HCT116 (cell line): ENCODE measurements around the gene IFT122. TPM values are rescaled to one million over a fixed set of nuclear protein-coding genes. Genes with fewer than 3 reads are reported as not detected.

Source experiments
- ATAC-seq: fragments of 200-7000 bp; cut with Tn5 transposase; 2 replicates; pipeline ENCODE4 v1.9.1; 2020; ENCODE audit warnings: mild to moderate bottlenecking, moderate library complexity
- BruUV-seq: library from RNA; stranded (reverse); fragments of 400-500 nt; replicated peaks from 2 replicates; lab custom pipeline; 2021; lab: Mats Ljungman, UMichigan
- CTCF ChIA-PET: fragments of 300-600 bp; sonication (Branson Sonifier 250); formaldehyde crosslinking; loops from one replicate; lab custom pipeline; 2021; ENCODE audit warnings: antibody characterized with exemption; lab: Charles Lee
- POLR2A ChIA-PET: fragments of 300-600, 350-600 bp; sonication (Branson Sonifier 250); formaldehyde crosslinking; loops from one replicate; lab custom pipeline; 2021; ENCODE audit warnings: antibody characterized with exemption; lab: Charles Lee
- RAD21 ChIA-PET, 2 experiments: fragments of 300-600 bp; sonication (Branson Sonifier 250); formaldehyde crosslinking; loops; one replicate each; lab custom pipeline; 2023; ENCODE audit warnings: low total read pairs in 2 of 2; ENCODE audit not compliant: uncharacterized antibody in 2 of 2, unreplicated experiment in 2 of 2, low non-redundant PET in 1 of 2; lab: Charles Lee
- DNase-seq: peaks from one replicate; pipeline ENCODE4 v3.0.0-alpha.2; 2010; ENCODE audit warnings: low read depth, low spot score
- H2AFZ ChIP-seq: fragments of 200-600 bp; shearing (Covaris generic), sonication (generic); 2 replicates; pipeline ENCODE4 v1.6.1; 2017; ENCODE audit warnings: low read depth, mixed run types, mixed read lengths, antibody characterized with exemption, low read length; ENCODE audit not compliant: poor library complexity, severe bottlenecking
- H3K27ac ChIP-seq: 2 replicates; pipeline ENCODE4 v1.5.1; 2012; ENCODE audit warnings: low read depth, low read length
- H3K27me3 ChIP-seq: fragments of 200-600 bp; sonication (generic); 2 replicates; pipeline ENCODE4 v1.6.1; 2016; ENCODE audit warnings: mixed run types, low read length, mixed read lengths; ENCODE audit not compliant: insufficient read depth
- H3K36me3 ChIP-seq, 2 experiments: fragments of 200-500 bp in 1 of 2; fragments of 200-600 bp in 1 of 2; sonication (Bioruptor generic) in 1 of 2; sonication (generic) in 1 of 2; 2 replicates each; pipeline versions ENCODE4 v1.5.1 to v1.6.1; 2014 to 2016; ENCODE audit warnings: low read length in 2 of 2, inconsistent platforms in 1 of 2, mixed read lengths in 1 of 2, mixed run types in 1 of 2; ENCODE audit not compliant: insufficient read depth in 2 of 2, control insufficient read depth in 1 of 2
- H3K4me1 ChIP-seq, 2 experiments: fragments of 200-600 bp in 1 of 2; sonication (generic) in 1 of 2; 2 replicates each; pipeline versions ENCODE4 v1.5.1 to v1.6.1; 2012 to 2017; ENCODE audit warnings: low read length in 2 of 2, inconsistent platforms in 1 of 2, mild to moderate bottlenecking in 1 of 2, mixed read lengths in 1 of 2, mixed run types in 1 of 2, moderate library complexity in 1 of 2; ENCODE audit not compliant: insufficient read depth in 2 of 2, control insufficient read depth in 1 of 2
- H3K4me2 ChIP-seq: fragments of 200-600 bp; sonication (generic); 2 replicates; pipeline ENCODE4 v1.6.1; 2017; ENCODE audit warnings: mixed run types, low read length, mixed read lengths
- H3K4me3 ChIP-seq, 2 experiments: fragments of 200-600 bp in 1 of 2; sonication (generic) in 1 of 2; replicated peaks in 1 of 2; 2 replicates each; pipeline ENCODE4 v1.5.1; 2011 to 2016; ENCODE audit warnings: low read length in 2 of 2, control low read depth in 1 of 2, low read depth in 1 of 2, mild to moderate bottlenecking in 1 of 2, mixed read lengths in 1 of 2, mixed run types in 1 of 2
- H3K79me2 ChIP-seq: fragments of 200-600 bp; sonication (generic); 2 replicates; pipeline ENCODE4 v1.6.1; 2017; ENCODE audit warnings: mild to moderate bottlenecking, mixed run types, low read length, moderate library complexity, mixed read lengths; ENCODE audit not compliant: insufficient read depth
- H3K9ac ChIP-seq: fragments of 200-600 bp; sonication (generic); 2 replicates; pipeline ENCODE4 v1.6.1; 2016; ENCODE audit warnings: low read length, mixed read lengths
- H3K9me2 ChIP-seq: fragments of 200-600 bp; sonication (generic), shearing (Covaris generic); 2 replicates; pipeline ENCODE4 v1.6.1; 2017; ENCODE audit warnings: mixed run types, mild to moderate bottlenecking, moderate library complexity; ENCODE audit not compliant: insufficient read depth
- H3K9me3 ChIP-seq, 2 experiments: fragments of 200-500 bp in 1 of 2; fragments of 200-600 bp in 1 of 2; sonication (Bioruptor generic) in 1 of 2; sonication (generic) in 1 of 2; 2 replicates each; pipeline ENCODE4 v1.6.1; 2014 to 2017; ENCODE audit warnings: low read length in 2 of 2, mixed read lengths in 2 of 2, inconsistent platforms in 1 of 2, low read depth in 1 of 2, mild to moderate bottlenecking in 1 of 2, mixed run types in 1 of 2, moderate library complexity in 1 of 2; ENCODE audit not compliant: control insufficient read depth in 1 of 2, insufficient read depth in 1 of 2
- H4K20me1 ChIP-seq: fragments of 200-600 bp; sonication (generic), shearing (Covaris generic); 2 replicates; pipeline ENCODE4 v1.6.1; 2017; ENCODE audit warnings: mixed run types, mild to moderate bottlenecking, moderate library complexity; ENCODE audit not compliant: insufficient read depth
- ATF3 ChIP-seq: IDR thresholded peaks from 2 replicates; pipeline ENCODE4 v1.6.1; 2012
- CEBPB ChIP-seq: IDR thresholded peaks from 2 replicates; pipeline ENCODE4 v1.6.1; 2012; ENCODE audit warnings: low read depth
- CTCF ChIP-seq, 3 experiments: fragments of 200-600 bp in 1 of 3; sonication (generic) in 1 of 3; IDR thresholded peaks in 2 of 3; conservative IDR thresholded peaks in 1 of 3; 2 replicates each; pipeline ENCODE4 v1.5.1; 2012 to 2017; ENCODE audit warnings: low read depth in 2 of 3, low read length in 2 of 3, antibody characterized with exemption in 1 of 3, borderline replicate concordance in 1 of 3, control low read depth in 1 of 3, mild to moderate bottlenecking in 1 of 3, mixed read lengths in 1 of 3, mixed run types in 1 of 3, moderate library complexity in 1 of 3; ENCODE audit not compliant: insufficient read depth in 1 of 3
- EGR1 ChIP-seq: IDR thresholded peaks from 2 replicates; pipeline ENCODE4 v1.6.1; 2012; ENCODE audit warnings: low read depth
- EZH2 ChIP-seq: fragments of 200-600 bp; sonication (generic); IDR thresholded peaks from 2 replicates; pipeline ENCODE4 v1.6.1; 2017; ENCODE audit warnings: antibody characterized with exemption, mixed run types
- FOSL1 ChIP-seq: IDR thresholded peaks from 2 replicates; pipeline ENCODE4 v1.6.1; 2012; ENCODE audit warnings: low read depth
- JUND ChIP-seq: IDR thresholded peaks from 2 replicates; pipeline ENCODE4 v1.6.1; 2012
- POLR2AphosphoS5 ChIP-seq: IDR thresholded peaks from 2 replicates; pipeline ENCODE4 v1.6.1; 2011; ENCODE audit warnings: mild to moderate bottlenecking, low read depth, low read length, moderate library complexity
- SIN3A ChIP-seq: IDR thresholded peaks from 2 replicates; pipeline ENCODE4 v1.6.1; 2012; ENCODE audit warnings: low read depth
- SP1 ChIP-seq: IDR thresholded peaks from 2 replicates; pipeline ENCODE4 v1.6.1; 2012; ENCODE audit warnings: low read depth
- SRF ChIP-seq: IDR thresholded peaks from 2 replicates; pipeline ENCODE4 v1.6.1; 2012; ENCODE audit warnings: low read depth
- TCF7L2 ChIP-seq: IDR thresholded peaks from 2 replicates; pipeline ENCODE4 v1.7.0; 2011; ENCODE audit warnings: borderline replicate concordance, inconsistent platforms; ENCODE audit not compliant: insufficient read depth, insufficient read length; ENCODE audit errors: extremely low read depth
- YY1 ChIP-seq: IDR thresholded peaks from 2 replicates; pipeline ENCODE4 v1.6.1; 2011; ENCODE audit warnings: low read length, low read depth, moderate library complexity, mild to moderate bottlenecking; ENCODE audit not compliant: insufficient replicate concordance; ENCODE audit errors: extremely low read depth
- ZFX ChIP-seq: fragments of 450-650 bp; IDR thresholded peaks from 2 replicates; pipeline ENCODE4 v1.6.1; 2017
- intact Hi-C: fragments of 100-400 bp; cut with micrococcal nuclease; formaldehyde crosslinking; loops from 2 replicates; pipeline ENCODE4 v1.10.0; 2022
- total RNA-seq: library from RNA; stranded (reverse); gene quantifications from one replicate; pipeline ENCODE4 v1.2.1, GENCODE V29; 2021; ENCODE audit not compliant: unreplicated experiment

IFT122 gene
- total RNA-seq, 1 experiment from 2014 or later = 21.4 TPM

GRCh38 chr3:129432036-129432435, 8.0 kb upstream of the IFT122 start:
- no peak overlapping the region for H3K4me3 ChIP-seq
- no peaks in the 10 kb centered on the region for H3K4me1 ChIP-seq
- H3K9me3 ChIP-seq = no peaks in the 10 kb centered on the region
- CTCF ChIA-PET = no interaction called here
- no peaks in the 10 kb centered on the region for H3K27me3 ChIP-seq
- no peak overlapping the region for H3K9ac ChIP-seq
- H2AFZ ChIP-seq = no peak overlapping the region
- no peak overlapping the region for H3K4me2 ChIP-seq
- TF ChIP-seq ZFX (no peak), SP1 (no peak), SIN3A (no peak), POLR2AphosphoS5 (no peak), CEBPB (no peak)
- TF ChIP-seq, all 23 proteins: peak for 0
- RAD21 ChIA-PET = no interaction called here
- POLR2A ChIA-PET = no interaction called here
- Histone ChIP-seq H4K20me1 (no peaks in the 10 kb centered on the region), H3K27ac (no peak overlapping the region), H3K79me2 (peaks cover 16% of the 10 kb centered on the region), H3K9me2 (no peaks in the 10 kb centered on the region), H3K36me3 (peaks cover 53% of the 10 kb centered on the region in 2 experiments)
- ATAC-seq (no peak), DNase-seq (no peak)
- no TSS peak for BruUV-seq
- intact Hi-C loops = no loop called here

GRCh38 chr3:129432671-129433070, 7.4 kb upstream of the IFT122 start:
- Histone ChIP-seq H4K20me1 (no peaks in the 10 kb centered on the region), H3K4me3 (no peak overlapping the region), H3K27me3 (no peaks in the 10 kb centered on the region), H3K36me3 (peaks cover 55 to 59% of the 10 kb centered on the region in 2 experiments), H3K9me2 (no peaks in the 10 kb centered on the region), H2AFZ (no peak overlapping the region), H3K4me1 (no peaks in the 10 kb centered on the region), H3K9me3 (no peaks in the 10 kb centered on the region), H3K9ac (no peak overlapping the region), H3K79me2 (peaks cover 18% of the 10 kb centered on the region), H3K27ac (no peak overlapping the region), H3K4me2 (no peak overlapping the region)
- DNase-seq = no peak
- POLR2A ChIA-PET = no interaction called here
- RAD21 ChIA-PET = no interaction called here
- CTCF ChIA-PET = no interaction called here
- intact Hi-C loops = no loop called here
- no TSS peak for BruUV-seq
- ATAC-seq = no peak
- TF ChIP-seq SIN3A = no peak
- TF ChIP-seq SRF = no peak
- TF ChIP-seq ATF3 = no peak
- TF ChIP-seq TCF7L2 = no peak
- TF ChIP-seq CEBPB = no peak
- no peak for TF ChIP-seq EZH2
- TF ChIP-seq YY1 = no peak
- TF ChIP-seq CTCF (IDR thresholded peaks at IDR 0.05 in 2 of 3, conservative IDR thresholded peaks at IDR 0.05 in 1 of 3; ENCODE audit: borderline replicate concordance in 1 of 3, insufficient read depth in 1 of 3, low read depth in 2 of 3, low read length in 2 of 3) = no peak
- no peak for TF ChIP-seq EGR1
- TF ChIP-seq FOSL1 = no peak
- TF ChIP-seq JUND = no peak
